ENCODE data around the gene ABHD15.

Gene ABHD15

GRCh38 chr17:29595943-29596774 is 29.3 kb upstream of the ABHD15 start:
- H3K4me3 ChIP-seq (ENCODE audit: low read depth, low read length, poor library complexity, severe bottlenecking) = no peak overlapping the region
- no peaks in the 10 kb centered on the region for H3F3A ChIP-seq (ENCODE audit: insufficient read depth, low read length)
- no peak overlapping the region for H2AFZ ChIP-seq (ENCODE audit: low read length)
- H3K27ac ChIP-seq (ENCODE audit: low read depth, low read length, poor library complexity, severe bottlenecking) = no peak overlapping the region
- TF ChIP-seq CTCF (IDR thresholded peaks at IDR 0.05; ENCODE audit: low read length) = no peak
- TF ChIP-seq EZH2 (IDR thresholded peaks at IDR 0.05; ENCODE audit: borderline replicate concordance, low read length) = no peak
- no peaks in the 10 kb centered on the region for H4K20me1 ChIP-seq (ENCODE audit: insufficient read depth, low read length)
- H3K9ac ChIP-seq (ENCODE audit: low read length) = no peak overlapping the region
- no peak overlapping the region for H3K4me2 ChIP-seq (ENCODE audit: low read length)
- no peaks in the 10 kb centered on the region for H3K36me3 ChIP-seq (ENCODE audit: insufficient read depth, low read length)
- H3K79me2 ChIP-seq (ENCODE audit: insufficient read depth, low read length) = no peaks in the 10 kb centered on the region
- H3K9me2 ChIP-seq (ENCODE audit: low read depth, low read length) = no peaks in the 10 kb centered on the region
- H3K27me3 ChIP-seq (ENCODE audit: insufficient read depth, low read length) = peaks cover 3% of the 10 kb centered on the region; the same call in 1 of the 2 replicates
- no peaks in the 10 kb centered on the region for H3K9me3 ChIP-seq (ENCODE audit: low read length)
- H3K4me1 ChIP-seq (ENCODE audit: insufficient read depth, low read length, severe bottlenecking) = peaks cover 25% of the 10 kb centered on the region

- Histone ChIP-seq H3K79me2 (ENCODE audit: insufficient read depth, low read length) (no peaks in the 10 kb centered on the region), H3K27me3 (ENCODE audit: insufficient read depth, low read length) (peaks cover 3% of the 10 kb centered on the region; the same call in 1 of the 2 replicates), H3K4me1 (ENCODE audit: insufficient read depth, low read length, severe bottlenecking) (peaks cover 34% of the 10 kb centered on the region), H3K4me2 (ENCODE audit: low read length) (no peak overlapping the region), H3K4me3 (ENCODE audit: low read depth, low read length, poor library complexity, severe bottlenecking) (no peak overlapping the region), H4K20me1 (ENCODE audit: insufficient read depth, low read length) (no peaks in the 10 kb centered on the region), H2AFZ (ENCODE audit: low read length) (no peak overlapping the region), H3K36me3 (ENCODE audit: insufficient read depth, low read length) (no peaks in the 10 kb centered on the region), H3F3A (ENCODE audit: insufficient read depth, low read length) (no peaks in the 10 kb centered on the region), H3K9ac (ENCODE audit: low read length) (no peak overlapping the region), H3K9me3 (ENCODE audit: low read length) (no peaks in the 10 kb centered on the region), H3K9me2 (ENCODE audit: low read depth, low read length) (no peaks in the 10 kb centered on the region), H3K27ac (ENCODE audit: low read depth, low read length, poor library complexity, severe bottlenecking) (no peak overlapping the region)
- TF ChIP-seq CTCF (IDR thresholded peaks at IDR 0.05; ENCODE audit: low read length) (no peak), EZH2 (IDR thresholded peaks at IDR 0.05; ENCODE audit: borderline replicate concordance, low read length) (no peak)
Observed at GRCh38 chr17:29595107-29595942, 28.5 kb upstream of the ABHD15 start.

- Histone ChIP-seq H3K27ac (ENCODE audit: low read depth, low read length, poor library complexity, severe bottlenecking) (no peak overlapping the region), H3K27me3 (ENCODE audit: insufficient read depth, low read length) (peaks cover 3% of the 10 kb centered on the region; the same call in 1 of the 2 replicates), H3K9me2 (ENCODE audit: low read depth, low read length) (no peaks in the 10 kb centered on the region), H3F3A (ENCODE audit: insufficient read depth, low read length) (no peaks in the 10 kb centered on the region), H3K4me2 (ENCODE audit: low read length) (peak overlapping the region; percentile 82; the same call in 1 of the 2 replicates), H4K20me1 (ENCODE audit: insufficient read depth, low read length) (no peaks in the 10 kb centered on the region), H2AFZ (ENCODE audit: low read length) (no peak overlapping the region), H3K9ac (ENCODE audit: low read length) (no peak overlapping the region), H3K79me2 (ENCODE audit: insufficient read depth, low read length) (no peaks in the 10 kb centered on the region), H3K4me1 (ENCODE audit: insufficient read depth, low read length, severe bottlenecking) (peaks cover 41% of the 10 kb centered on the region), H3K4me3 (ENCODE audit: low read depth, low read length, poor library complexity, severe bottlenecking) (no peak overlapping the region), H3K36me3 (ENCODE audit: insufficient read depth, low read length) (no peaks in the 10 kb centered on the region), H3K9me3 (ENCODE audit: low read length) (no peaks in the 10 kb centered on the region)
- TF ChIP-seq EZH2 (IDR thresholded peaks at IDR 0.05; ENCODE audit: borderline replicate concordance, low read length) (no peak), CTCF (IDR thresholded peaks at IDR 0.05; ENCODE audit: low read length) (no peak)
Observed at GRCh38 chr17:29594519-29595090, 27.8 kb upstream of the ABHD15 start.
